ENCODE results near the gene CHRNB4. TPM values are rescaled to one million over a fixed set of nuclear protein-coding genes. Genes with fewer than 3 reads are reported as not detected.

CHRNB4 gene
- total RNA-seq, 3 donors from 2014 or later: 0.29 to 2.4 TPM; not detected in 1

DNA sequence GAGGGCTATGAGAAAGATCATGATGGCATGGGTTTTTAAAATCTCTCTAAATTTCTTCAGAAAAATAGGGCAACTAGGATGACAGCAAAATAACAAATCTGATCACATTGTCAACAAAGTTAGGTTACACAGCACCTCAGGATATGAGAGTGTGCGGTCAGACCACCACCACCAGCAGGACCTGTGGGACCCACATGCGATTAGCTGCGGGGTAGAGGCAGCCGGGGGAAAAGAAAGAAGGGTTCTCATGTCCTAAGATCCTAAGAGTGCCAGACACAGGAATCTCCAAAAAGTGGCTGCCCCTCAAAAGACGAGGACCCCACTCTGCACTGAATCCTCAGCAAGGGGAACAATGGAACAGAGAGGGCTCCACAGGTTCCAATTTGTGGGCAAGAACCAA is 35.8 kb downstream of the CHRNB4 start:
- no peak for ATAC-seq
- intact Hi-C loops (cut with DNase I, micrococcal nuclease): no loop called here
- Histone ChIP-seq H3K36me3 (ENCODE audit: low read depth) (no peaks in the 10 kb centered on the region), H3K4me1 (ENCODE audit: low read depth) (no peaks in the 10 kb centered on the region), H3K4me3 (no peak overlapping the region), H3K9me3 (no peaks in the 10 kb centered on the region)
- DNase-seq: no peak
- TF ChIP-seq, protein P1, sequence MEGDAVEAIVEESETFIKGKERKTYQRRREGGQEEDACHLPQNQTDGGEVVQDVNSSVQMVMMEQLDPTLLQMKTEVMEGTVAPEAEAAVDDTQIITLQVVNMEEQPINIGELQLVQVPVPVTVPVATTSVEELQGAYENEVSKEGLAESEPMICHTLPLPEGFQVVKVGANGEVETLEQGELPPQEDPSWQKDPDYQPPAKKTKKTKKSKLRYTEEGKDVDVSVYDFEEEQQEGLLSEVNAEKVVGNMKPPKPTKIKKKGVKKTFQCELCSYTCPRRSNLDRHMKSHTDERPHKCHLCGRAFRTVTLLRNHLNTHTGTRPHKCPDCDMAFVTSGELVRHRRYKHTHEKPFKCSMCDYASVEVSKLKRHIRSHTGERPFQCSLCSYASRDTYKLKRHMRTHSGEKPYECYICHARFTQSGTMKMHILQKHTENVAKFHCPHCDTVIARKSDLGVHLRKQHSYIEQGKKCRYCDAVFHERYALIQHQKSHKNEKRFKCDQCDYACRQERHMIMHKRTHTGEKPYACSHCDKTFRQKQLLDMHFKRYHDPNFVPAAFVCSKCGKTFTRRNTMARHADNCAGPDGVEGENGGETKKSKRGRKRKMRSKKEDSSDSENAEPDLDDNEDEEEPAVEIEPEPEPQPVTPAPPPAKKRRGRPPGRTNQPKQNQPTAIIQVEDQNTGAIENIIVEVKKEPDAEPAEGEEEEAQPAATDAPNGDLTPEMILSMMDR (IDR thresholded peaks at IDR 0.05): no peak

- peak; percentile 84 for ATAC-seq
- H3K36me3 ChIP-seq (ENCODE audit: low read depth): no peaks in the 10 kb centered on the region
- no peaks in the 10 kb centered on the region for H3K9me3 ChIP-seq
- intact Hi-C loops (cut with DNase I, micrococcal nuclease): no loop called here
- H3K4me3 ChIP-seq: no peak overlapping the region
- H3K4me1 ChIP-seq (ENCODE audit: low read depth): no peaks in the 10 kb centered on the region
- DNase-seq: peak in 1 of 3 donors; percentile 23
- TF ChIP-seq, protein P1 (IDR thresholded peaks at IDR 0.05): no peak
Observed at GRCh38 chr15:78604420-78604819, 36.6 kb downstream of the CHRNB4 start.

- no peak for DNase-seq
- intact Hi-C loops (cut with DNase I, micrococcal nuclease): no loop called here
Observed at GRCh38 chr15:78603467-78603866, 37.5 kb downstream of the CHRNB4 start.

DNA sequence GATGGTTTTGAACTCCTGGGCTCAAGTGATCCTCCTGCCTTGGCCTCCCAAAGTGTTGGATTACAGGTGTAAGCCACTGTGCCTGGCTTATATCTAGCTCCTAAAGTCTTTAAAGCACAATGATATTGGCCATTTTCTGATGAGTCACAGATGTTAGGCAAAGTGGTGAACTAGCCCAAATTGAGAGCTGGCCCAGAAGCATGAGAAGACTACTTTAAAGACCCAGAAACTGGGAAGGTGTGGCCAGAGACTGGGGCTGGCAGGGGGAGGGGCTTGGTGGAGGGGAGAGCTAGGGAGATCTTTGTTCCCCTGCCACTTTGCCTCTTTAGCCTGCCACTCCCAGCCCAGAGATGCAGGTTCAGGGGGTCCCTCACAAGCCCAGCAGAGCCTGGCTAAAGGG is 41.8 kb downstream of the CHRNB4 start:
- DNase-seq (no peak), ATAC-seq (no peak)
- no peak overlapping the region for H3K4me3 ChIP-seq
- intact Hi-C loops (cut with DNase I, micrococcal nuclease): no loop called here
- no peaks in the 10 kb centered on the region for H3K9me3 ChIP-seq
- TF ChIP-seq, protein P1 (IDR thresholded peaks at IDR 0.05): no peak
- H3K4me1 ChIP-seq (ENCODE audit: low read depth): no peaks in the 10 kb centered on the region
- no peaks in the 10 kb centered on the region for H3K36me3 ChIP-seq (ENCODE audit: low read depth)

More at GRCh38 chr15:78603467-78603866, 37.5 kb downstream of the CHRNB4 start:
- H3K4me3 ChIP-seq: no peak overlapping the region
- TF ChIP-seq, protein P1 (IDR thresholded peaks at IDR 0.05): no peak
- no peak for ATAC-seq
- H3K9me3 ChIP-seq: no peaks in the 10 kb centered on the region
- no peaks in the 10 kb centered on the region for H3K4me1 ChIP-seq (ENCODE audit: low read depth)
- no peaks in the 10 kb centered on the region for H3K36me3 ChIP-seq (ENCODE audit: low read depth)

DNA sequence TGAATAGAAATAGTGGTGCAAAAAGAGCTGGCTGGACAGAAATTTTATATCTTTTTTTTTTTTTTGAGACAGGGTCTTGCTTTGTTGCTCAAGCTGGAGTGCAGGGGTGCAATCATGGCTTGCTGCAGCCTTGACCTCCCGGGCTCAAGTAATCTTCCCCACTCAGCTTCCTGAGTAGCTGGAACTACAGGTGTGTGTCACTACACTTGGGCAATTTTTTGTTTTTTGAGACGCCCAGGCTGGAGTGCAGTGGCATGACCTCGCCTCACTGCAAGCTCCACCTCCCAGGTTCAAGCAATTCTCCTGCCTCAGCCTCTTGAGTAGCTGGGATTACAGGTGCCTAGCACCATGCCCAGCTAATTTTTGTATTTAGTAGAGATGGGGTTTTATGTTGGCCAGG is 42.7 kb downstream of the CHRNB4 start:
- TF ChIP-seq, protein P1 (IDR thresholded peaks at IDR 0.05): no peak
- ATAC-seq (no peak), DNase-seq (no peak)
- Histone ChIP-seq H3K9me3 (no peaks in the 10 kb centered on the region), H3K36me3 (ENCODE audit: low read depth) (no peaks in the 10 kb centered on the region), H3K4me1 (ENCODE audit: low read depth) (no peaks in the 10 kb centered on the region), H3K4me3 (no peak overlapping the region)
- intact Hi-C loops (cut with DNase I, micrococcal nuclease): no loop called here

DNA sequence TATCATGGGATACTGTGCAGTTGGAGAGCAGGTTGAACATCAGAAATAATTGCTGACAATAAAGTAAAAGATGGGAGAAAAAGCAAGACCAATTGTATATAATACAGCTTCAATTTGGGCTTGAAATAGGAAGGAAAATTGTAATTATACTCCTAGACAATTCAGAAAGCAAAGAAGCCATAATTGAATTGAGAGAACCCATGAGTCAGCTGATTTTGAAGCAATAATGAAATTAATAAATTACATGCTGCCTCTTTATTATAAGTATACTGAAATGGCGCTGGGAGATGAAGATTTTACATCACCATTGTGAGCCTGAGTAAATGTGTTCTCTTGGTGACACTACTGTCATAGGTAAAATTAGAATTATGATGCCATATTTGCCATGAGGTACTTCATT is 43.4 kb downstream of the CHRNB4 start:
- Histone ChIP-seq H3K4me3 (no peak overlapping the region), H3K4me1 (ENCODE audit: low read depth) (no peaks in the 10 kb centered on the region), H3K36me3 (ENCODE audit: low read depth) (no peaks in the 10 kb centered on the region), H3K9me3 (no peaks in the 10 kb centered on the region)
- TF ChIP-seq, protein P1 (IDR thresholded peaks at IDR 0.05): no peak
- intact Hi-C loops (cut with DNase I, micrococcal nuclease): no loop called here
- ATAC-seq: no peak
- DNase-seq: no peak

Measured in mucosa of descending colon (tissue), 3 donors.